Heart right ventricle (tissue), 16 donors: Measurements from ENCODE around the gene SEMA3D. TPM values are rescaled to one million over a fixed set of nuclear protein-coding genes. Genes with fewer than 3 reads are reported as not detected.

Source experiments
- ATAC-seq, 8 donors: fragments of 200-7000 bp; cut with Tn5 transposase; one replicate each; pipeline ENCODE4 v1.9.1; 2020; ENCODE audit warnings: mild to moderate bottlenecking in 8 of 8, moderate library complexity in 8 of 8, moderate number of reproducible peaks in 1 of 8
- DNase-seq, 2 donors: peaks; one replicate each; pipeline ENCODE4 v3.0.0-alpha.2; 2020
- H3K27ac ChIP-seq, 10 donors: fragments of 200-600 bp; sonication (generic) in 2 of 10; one replicate each; pipeline versions ENCODE4 v1.5.0 to v1.8.0; 2020 to 2022; ENCODE audit warnings: mild to moderate bottlenecking in 3 of 10
- H3K27me3 ChIP-seq, 7 donors: fragments of 200-600 bp; one replicate each; pipeline ENCODE4 v1.8.0; 2021 to 2022; ENCODE audit warnings: mild to moderate bottlenecking in 2 of 7
- H3K36me3 ChIP-seq, 9 donors: fragments of 200-600 bp; sonication (generic) in 1 of 9; one replicate each; pipeline versions ENCODE4 v1.5.0 to v1.8.0; 2020 to 2022; ENCODE audit warnings: mild to moderate bottlenecking in 2 of 9
- H3K4me1 ChIP-seq, 9 donors: fragments of 200-600 bp; sonication (generic) in 1 of 9; one replicate each; pipeline versions ENCODE4 v1.5.0 to v1.8.0; 2020 to 2022; ENCODE audit warnings: mild to moderate bottlenecking in 4 of 9
- H3K4me3 ChIP-seq, 10 donors: fragments of 200-600 bp; sonication (generic) in 2 of 10; one replicate each; pipeline versions ENCODE4 v1.5.0 to v1.8.0; 2020 to 2022; ENCODE audit warnings: mild to moderate bottlenecking in 7 of 10, moderate library complexity in 2 of 10
- H3K9me3 ChIP-seq, 11 donors: fragments of 200-600 bp in 10 of 11; sonication (generic) in 2 of 11; one replicate each; pipeline versions ENCODE4 v1.5.0 to v1.8.0; 2013 to 2022; ENCODE audit warnings: mild to moderate bottlenecking in 2 of 11, control low read depth in 1 of 11, moderate library complexity in 1 of 11
- WGBS, 2 donors: extraction: QIAGEN DNeasy Blood & Tissue Kit; methylation state at CpG; one replicate each; pipeline ENCODE4 v1.1.7; 2013; ENCODE audit warnings: inconsistent platforms in 1 of 2; 5-methylcytosine and 5-hydroxymethylcytosine counted together
- intact Hi-C, 10 donors: fragments of 100-400 bp; cut with DNase I; formaldehyde crosslinking; loops; one replicate each; pipeline versions ENCODE4 v1.11.1 to v1.14.2; 2022
- polyA plus RNA-seq, 2 donors: library from polyadenylated mRNA; stranded (reverse); fragments of 200-250 nt; gene quantifications; one replicate each; pipeline ENCODE4 v1.2.3, GENCODE V29; 2013
- total RNA-seq, 10 donors: library from RNA; stranded (reverse); fragmentation: NEBNext Ultra II Directional in 3 of 10; extraction: Animal tissue kit (Norgen Biotek cat#: 25700) in 3 of 10; gene quantifications; one replicate each; pipeline versions ENCODE4 v1.2.1 to v1.2.4, GENCODE V29; 2021 to 2023
- TF ChIP-seq, protein P1 (sequence below), 9 donors: fragments of 200-600 bp; sonication (generic) in 2 of 9; IDR thresholded peaks; one replicate each; pipeline versions ENCODE4 v1.5.0 to v1.8.0; 2021 to 2022; ENCODE audit warnings: antibody characterized with exemption in 9 of 9, mild to moderate bottlenecking in 5 of 9, moderate library complexity in 1 of 9
- donor health status: Arrhythmogenic right ventricular cardiomyopathy.
- donor health status: ischemic (EF 13 %, LVEDD 7.1; RV severe dilation, severe dysfunction).
- donor health status: healthy with polysubstance abuse.
- donor health status: DM: no; HTN: yes; CAD: no.
- donor health status: DM: no; HTN: no; CAD: no.
- donor health status: ischemic (EF 25% LVEDD 6.9; RV normal size, moderate dysfunction).
- donor health status: ischemic (EF 25% LVEDD 5.7; RV mildly dilated, moderate dysfunction).
- donor health status: healthy.
- donor health status: DM: yes; HTN: yes; CAD: no.
- donor health status: Ischemic cardiomyopathy.
- donor health status: ischemic (EF 35%, LVEDD 5.7; RV mildly dilated, moderate dysfunction).
- donor health status: nonischemic (EF 11% LVEDD 7.7; RV severe dilation, severe dysfunction).
- donor health status: DM: yes; HTN: yes; CAD: no.
- donor health status: PGD.
- donor health status: ischemic (EF 29% LVEDD 5.4; RV normal size, mild dysfunction).
- donor health status: nonischemic (EF 23%, LVEDD 6.1; RV moderate dilation, normal function).

SEMA3D gene
- total and polyA plus RNA-seq, 12 donors, result 0.10 to 3.5 (median 0.86) TPM

DNA sequence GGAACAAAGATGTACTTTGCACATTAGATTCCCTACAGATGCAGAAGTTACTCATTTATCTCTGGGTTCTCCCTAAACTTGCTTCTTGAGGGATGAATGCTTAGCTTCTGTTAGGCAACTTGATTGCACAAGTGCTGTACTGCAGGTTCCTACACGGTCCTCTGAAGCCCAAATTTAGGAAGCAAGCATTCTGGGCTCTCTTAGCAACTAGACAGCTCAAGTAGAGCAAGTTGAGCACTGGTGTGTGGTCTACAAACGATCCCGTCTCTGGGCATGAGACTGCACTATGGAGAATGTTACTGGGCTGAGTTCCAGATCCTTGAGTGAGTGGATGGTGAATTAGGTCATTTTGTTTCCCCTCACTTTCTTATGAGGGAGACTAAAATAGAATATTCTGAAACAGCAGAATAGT lies 14.3 kb downstream of the SEMA3D start:
- no peaks in the 10 kb centered on the region for H3K9me3 ChIP-seq
- H3K4me1 ChIP-seq, result peaks cover 0 to 11% (median 0%) of the 10 kb centered on the region in 9 donors
- H3K27me3 ChIP-seq, result no peaks in the 10 kb centered on the region
- DNase-seq, result no peak
- peak in 4 of 8 donors; percentile 20 to 53 (median 46) for ATAC-seq
- intact Hi-C loops, result no loop called here
- TF ChIP-seq, protein P1, sequence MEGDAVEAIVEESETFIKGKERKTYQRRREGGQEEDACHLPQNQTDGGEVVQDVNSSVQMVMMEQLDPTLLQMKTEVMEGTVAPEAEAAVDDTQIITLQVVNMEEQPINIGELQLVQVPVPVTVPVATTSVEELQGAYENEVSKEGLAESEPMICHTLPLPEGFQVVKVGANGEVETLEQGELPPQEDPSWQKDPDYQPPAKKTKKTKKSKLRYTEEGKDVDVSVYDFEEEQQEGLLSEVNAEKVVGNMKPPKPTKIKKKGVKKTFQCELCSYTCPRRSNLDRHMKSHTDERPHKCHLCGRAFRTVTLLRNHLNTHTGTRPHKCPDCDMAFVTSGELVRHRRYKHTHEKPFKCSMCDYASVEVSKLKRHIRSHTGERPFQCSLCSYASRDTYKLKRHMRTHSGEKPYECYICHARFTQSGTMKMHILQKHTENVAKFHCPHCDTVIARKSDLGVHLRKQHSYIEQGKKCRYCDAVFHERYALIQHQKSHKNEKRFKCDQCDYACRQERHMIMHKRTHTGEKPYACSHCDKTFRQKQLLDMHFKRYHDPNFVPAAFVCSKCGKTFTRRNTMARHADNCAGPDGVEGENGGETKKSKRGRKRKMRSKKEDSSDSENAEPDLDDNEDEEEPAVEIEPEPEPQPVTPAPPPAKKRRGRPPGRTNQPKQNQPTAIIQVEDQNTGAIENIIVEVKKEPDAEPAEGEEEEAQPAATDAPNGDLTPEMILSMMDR (IDR thresholded peaks at IDR 0.05), result no peak
- H3K4me3 ChIP-seq, result no peak overlapping the region
- no peak overlapping the region for H3K27ac ChIP-seq
- H3K36me3 ChIP-seq, result no peaks in the 10 kb centered on the region
- 2 to 11% methylated on average over 3 of the region's 3 CpGs for WGBS, 2 donors

DNA sequence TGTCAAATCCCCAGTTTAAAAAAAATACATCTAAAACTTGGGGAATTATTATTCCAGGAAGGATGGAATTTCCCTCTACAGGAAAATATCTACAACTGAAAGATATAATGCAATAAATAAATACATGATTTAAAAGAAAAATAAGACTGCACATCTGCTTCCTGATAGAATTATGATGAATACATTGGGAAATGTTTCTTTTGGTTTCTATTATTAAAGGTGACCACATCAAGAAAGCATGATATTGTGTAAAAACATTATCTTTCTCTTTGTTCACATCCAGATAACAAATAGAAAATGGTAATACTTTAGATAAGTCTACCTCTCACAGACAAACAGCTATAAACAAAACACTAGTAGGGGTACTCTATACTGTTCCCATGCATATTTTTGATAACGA lies 19.2 kb downstream of the SEMA3D start:
- H3K4me3 ChIP-seq, result no peak overlapping the region
- intact Hi-C loops, result no loop called here
- no peak for ATAC-seq
- H3K36me3 ChIP-seq, result no peaks in the 10 kb centered on the region
- H3K27ac ChIP-seq, result no peak overlapping the region
- TF ChIP-seq, protein P1 (IDR thresholded peaks at IDR 0.05), result no peak
- no peaks in the 10 kb centered on the region for H3K9me3 ChIP-seq
- no peaks in the 10 kb centered on the region for H3K27me3 ChIP-seq
- WGBS, 2 donors, result 90 to 96% methylated on average over 1 of the region's 1 CpG
- no peak for DNase-seq
- peaks cover 0 to 5% (median 0%) of the 10 kb centered on the region in 9 donors for H3K4me1 ChIP-seq

DNA sequence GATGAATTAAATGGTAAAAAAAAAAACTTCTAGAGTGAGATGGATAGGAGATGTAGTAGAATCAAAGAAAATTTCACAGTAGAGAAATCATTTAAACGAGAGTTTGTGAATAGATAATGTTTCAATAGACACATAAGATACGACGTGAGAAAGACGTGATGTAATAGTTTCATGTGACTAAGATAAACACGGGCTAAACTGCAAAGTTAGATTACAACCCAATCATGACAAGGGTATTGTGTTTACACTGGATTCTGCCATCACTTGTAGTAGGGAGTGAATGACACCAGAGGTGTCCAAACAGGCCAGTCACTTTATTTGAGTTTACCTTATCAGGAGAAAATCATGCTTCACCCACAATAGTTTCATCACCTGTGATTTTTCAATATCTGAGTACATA lies 21.6 kb downstream of the SEMA3D start:
- Histone ChIP-seq H3K9me3 (no peaks in the 10 kb centered on the region), H3K4me1 (no peaks in the 10 kb centered on the region), H3K27me3 (no peaks in the 10 kb centered on the region), H3K4me3 (no peak overlapping the region), H3K27ac (no peak overlapping the region), H3K36me3 (no peaks in the 10 kb centered on the region)
- no peak for DNase-seq
- 69 to 75% methylated on average over 5 of the region's 5 CpGs for WGBS, 2 donors
- intact Hi-C loops, result no loop called here
- TF ChIP-seq, protein P1 (IDR thresholded peaks at IDR 0.05), result no peak
- ATAC-seq, result no peak

DNA sequence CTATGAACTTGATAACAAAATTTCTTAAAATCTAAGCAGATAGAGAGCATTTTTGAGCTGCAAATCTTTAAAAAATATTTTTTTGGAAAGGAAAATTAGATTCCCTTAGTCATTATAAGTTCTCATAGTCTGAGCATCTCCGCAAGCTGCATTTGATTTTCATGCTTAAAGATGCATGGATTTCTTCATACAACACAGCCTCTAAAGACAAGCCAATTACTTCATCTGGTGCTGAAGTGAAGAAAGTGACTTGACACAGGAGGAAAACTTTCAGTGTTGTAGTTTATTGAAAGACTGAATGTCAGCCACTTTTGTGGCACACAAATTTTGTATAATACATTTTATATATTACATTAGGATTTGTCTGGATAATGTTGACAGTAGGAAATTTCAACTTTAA lies 22.5 kb downstream of the SEMA3D start:
- H3K27ac ChIP-seq, result no peak overlapping the region
- no peaks in the 10 kb centered on the region for H3K36me3 ChIP-seq
- intact Hi-C loops, result no loop called here
- TF ChIP-seq, protein P1 (IDR thresholded peaks at IDR 0.05), result no peak
- no peaks in the 10 kb centered on the region for H3K27me3 ChIP-seq
- peaks cover 0 to 4% (median 0%) of the 10 kb centered on the region in 11 donors for H3K9me3 ChIP-seq
- DNase-seq (no peak), ATAC-seq (no peak)
- WGBS, 2 donors, result 97 to 98% methylated on average over 1 of the region's 1 CpG
- H3K4me3 ChIP-seq, result no peak overlapping the region
- no peaks in the 10 kb centered on the region for H3K4me1 ChIP-seq
